NCI-H2196 (cell line): Measurements from ENCODE around the gene TKT.

Experiments
- DNase-seq: peaks from one replicate; lab custom pipeline; 2025; ENCODE audit not compliant: unreplicated experiment; lab: John Stamatoyannopoulos, UW

The TKT gene

GRCh38 chr3:53242155-53242554 is 13.7 kb downstream of the TKT start:
- no peak for DNase-seq

GRCh38 chr3:53240989-53241972 is 14.5 kb downstream of the TKT start:
- DNase-seq = no peak

DNA sequence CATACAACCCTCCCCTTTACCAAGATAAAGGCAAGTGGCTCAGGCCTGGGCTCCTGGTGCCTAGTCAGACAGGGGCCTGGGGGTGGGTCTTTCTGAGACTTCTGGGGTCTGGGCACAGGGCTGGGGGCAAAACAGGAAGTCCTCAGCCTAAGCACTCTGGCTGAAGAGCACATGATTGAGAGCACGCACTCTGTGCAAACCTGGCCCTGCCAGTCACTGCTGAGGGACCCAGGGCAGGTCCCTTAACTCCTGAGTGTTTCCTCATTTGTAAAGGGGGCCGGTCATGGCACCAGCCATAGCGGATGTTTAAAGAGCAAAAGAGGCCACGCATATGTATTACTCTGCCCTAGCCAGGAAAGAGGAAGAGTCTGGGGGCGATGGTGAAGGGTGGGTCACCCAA is 16.0 kb downstream of the TKT start:
- DNase-seq = no peak

- no peak for DNase-seq
Measured at GRCh38 chr3:53238886-53239285, 16.9 kb downstream of the TKT start.

DNA sequence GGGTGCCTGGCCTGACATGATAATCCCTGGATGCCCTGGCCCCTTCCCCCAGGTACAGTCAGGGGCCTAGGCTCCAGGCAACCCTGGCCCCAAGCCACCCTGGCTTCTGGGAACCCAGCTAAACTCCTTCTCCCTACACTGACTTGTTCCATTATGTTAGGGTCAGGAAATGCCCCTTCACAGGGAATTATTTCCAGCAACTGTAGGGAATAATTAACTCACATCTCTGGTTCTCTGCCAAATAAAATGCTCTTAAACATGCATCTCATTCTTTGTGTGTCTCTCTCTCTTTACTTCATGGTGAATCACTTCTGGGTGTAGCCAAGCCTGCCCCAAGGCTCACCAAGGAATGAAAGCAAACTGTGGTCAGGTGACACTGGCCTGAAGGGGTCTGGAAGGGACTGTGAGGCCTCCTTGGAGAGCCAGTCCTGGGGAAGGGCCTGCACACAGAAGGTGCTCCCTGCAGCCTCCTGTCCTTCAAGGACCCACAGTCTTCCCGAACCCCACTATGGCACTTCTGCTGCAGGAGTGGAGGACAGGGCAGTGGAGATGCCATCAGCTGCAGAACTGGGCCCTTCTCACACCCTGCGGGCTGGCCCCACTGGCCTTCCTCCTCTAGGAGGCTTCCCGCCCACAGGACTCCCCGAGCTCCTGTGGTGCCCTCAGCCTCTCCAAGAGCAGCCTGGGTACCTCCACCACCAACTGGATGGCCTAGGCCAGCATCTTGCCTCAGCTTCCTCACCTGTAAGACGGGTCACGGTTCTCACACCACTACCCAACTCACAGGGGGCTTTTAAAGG is 17.6 kb downstream of the TKT start:
- peak; percentile 23 for DNase-seq

GRCh38 chr3:53236112-53236841 is 19.5 kb downstream of the TKT start:
- no peak for DNase-seq

DNA sequence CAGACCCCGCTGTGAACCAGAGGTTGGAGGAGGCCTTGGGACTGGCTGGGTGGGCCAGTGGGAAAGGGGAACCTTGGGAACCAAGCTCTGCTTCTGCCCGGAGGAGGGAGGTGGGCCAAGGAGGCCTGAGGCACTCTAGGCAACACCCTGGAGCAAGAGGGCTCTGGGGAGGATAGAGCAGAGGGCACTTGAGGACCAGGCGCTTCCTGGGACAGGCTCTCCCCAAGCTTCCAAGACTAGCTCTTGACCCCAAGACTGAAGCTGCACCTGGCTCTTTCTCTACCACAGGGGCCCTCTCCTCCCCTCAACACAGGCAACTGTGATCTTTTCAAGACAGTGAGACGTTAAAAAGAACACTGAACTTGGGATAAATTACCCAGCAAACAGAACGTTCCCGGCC is 20.3 kb downstream of the TKT start:
- DNase-seq = no peak

DNA sequence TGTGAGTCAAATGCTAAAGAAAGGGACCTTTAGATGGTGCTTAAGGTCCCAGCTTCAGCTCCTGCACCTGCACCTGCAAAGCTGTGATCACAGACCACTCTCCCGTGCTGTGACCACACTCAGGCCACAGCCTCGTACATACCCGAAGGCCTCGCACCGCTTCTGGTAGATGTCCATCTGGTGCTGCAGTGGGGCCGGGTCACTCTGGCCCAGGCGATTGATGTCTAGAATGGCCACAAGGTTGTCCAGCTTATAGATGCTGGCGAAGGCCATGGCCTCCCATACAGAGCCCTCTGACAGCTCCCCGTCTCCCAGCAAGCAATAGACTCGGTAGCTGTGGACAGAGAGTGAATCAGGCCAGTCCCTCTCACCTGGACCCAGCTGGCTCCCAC is 21.0 kb downstream of the TKT start:
- DNase-seq = no peak

DNA sequence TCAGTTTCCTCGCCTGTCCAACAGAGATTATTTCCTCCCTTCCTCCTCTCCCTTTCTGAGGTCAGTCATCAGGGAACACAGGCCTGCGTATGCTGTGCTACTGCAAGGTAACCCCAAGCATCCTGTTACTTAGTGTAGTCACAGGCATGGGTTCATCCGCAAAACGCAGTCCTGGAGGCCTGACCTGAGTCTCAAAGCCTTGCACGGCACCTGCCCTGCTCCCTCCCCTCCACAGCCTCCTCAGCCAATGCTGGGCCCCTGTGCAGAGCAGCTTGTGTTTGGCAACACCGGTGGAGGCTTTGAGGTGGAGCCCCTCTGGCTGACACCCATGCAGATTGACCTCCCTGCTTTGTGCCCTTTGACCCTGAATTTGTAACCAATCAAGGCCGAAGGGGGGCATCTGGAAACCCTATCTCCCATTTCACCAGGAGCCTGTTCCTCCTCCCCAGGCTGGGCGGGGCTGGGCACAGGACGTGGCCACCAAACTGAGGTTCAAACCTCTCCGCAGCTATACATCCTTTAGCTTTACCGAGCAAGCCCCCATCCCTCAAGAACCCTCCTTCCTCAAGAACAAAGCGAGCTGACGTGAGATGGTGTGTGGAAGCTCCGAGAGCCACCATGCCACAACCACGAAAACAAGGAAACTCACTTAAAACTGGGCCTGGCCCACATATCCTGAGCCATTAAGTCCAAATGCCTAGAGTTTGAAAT is 21.5 kb downstream of the TKT start:
- DNase-seq = no peak

DNA sequence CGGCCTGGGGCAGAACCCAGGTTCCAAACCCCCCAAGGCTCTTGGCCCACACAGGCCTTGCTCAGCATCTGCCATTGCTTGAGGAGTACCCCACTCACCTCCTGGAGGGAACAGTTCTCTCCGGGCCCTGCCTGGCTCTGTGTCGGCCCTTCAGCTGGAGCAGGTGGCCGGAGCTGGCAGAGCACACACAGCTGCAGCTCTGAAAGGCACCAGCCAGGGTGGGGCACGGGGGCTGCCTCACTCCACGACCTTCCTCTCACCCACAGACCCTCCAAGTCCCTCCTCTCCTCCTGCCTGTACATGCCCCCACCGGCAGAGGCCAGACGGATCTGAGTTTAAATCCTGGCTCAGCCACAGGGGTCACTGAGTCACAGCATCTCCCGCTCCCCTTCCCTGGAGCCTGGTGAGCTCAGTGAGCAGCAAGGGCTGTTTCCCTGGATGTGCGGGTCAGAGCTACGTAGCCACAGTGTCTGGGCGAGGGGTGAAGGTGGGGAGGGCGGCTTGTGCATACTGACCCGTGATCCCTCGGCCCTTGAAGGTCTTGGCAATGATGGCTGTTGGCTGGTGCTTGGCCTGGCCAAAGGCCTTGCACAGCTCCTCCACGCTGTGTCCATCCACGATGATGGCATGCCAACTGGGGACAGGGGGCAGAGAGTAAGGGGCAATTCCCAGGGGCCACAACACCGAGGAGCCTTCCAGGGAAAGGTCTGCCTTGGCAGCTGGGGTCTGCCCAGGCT is 23.0 kb downstream of the TKT start:
- no peak for DNase-seq

DNA sequence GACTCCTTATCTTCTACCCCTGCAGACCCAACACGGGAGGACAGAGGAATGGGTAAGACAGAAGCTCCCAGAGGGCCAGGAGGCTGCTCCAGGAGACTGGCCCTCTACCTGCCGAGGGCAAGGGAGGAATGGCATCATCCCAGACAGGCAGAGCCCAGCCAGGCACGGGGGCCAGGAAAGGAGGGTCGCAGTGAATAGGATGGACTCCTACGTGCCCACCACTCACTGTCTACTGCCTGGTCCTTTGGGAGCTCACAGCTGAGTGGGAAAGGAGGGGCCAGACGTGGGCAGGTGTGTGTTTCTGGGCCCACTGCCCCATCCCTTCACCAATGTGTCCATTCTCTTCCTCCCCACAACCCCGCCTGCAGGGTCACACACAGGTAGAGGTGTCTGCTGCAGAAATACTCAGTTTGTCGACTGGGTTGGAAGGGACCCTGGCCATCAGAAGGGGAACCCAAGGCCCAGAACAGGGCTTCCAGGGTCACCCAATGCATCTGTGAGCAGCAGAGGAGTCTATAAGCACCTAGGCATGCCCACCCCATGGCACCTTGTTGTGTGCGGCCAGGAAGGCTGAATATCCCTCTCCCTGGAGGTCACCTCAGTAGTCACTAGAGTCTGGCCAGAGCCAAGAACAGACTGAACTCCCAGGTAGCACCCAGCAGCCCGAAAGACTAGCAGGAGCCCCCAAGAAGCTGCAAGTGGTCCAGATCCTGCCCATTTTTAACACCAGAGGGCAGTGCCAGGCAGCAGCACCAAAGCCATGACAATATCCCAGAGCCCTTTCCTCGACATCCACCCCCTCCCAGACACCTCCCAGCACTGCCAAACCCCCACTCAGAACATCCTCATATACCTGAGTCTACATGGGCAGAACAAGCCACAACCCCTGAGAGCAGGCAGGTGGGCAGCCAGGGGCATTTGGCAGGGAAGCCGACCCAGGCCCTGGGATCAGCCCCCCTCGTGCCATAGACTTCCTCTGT is 24.0 kb downstream of the TKT start:
- DNase-seq = no peak

DNA sequence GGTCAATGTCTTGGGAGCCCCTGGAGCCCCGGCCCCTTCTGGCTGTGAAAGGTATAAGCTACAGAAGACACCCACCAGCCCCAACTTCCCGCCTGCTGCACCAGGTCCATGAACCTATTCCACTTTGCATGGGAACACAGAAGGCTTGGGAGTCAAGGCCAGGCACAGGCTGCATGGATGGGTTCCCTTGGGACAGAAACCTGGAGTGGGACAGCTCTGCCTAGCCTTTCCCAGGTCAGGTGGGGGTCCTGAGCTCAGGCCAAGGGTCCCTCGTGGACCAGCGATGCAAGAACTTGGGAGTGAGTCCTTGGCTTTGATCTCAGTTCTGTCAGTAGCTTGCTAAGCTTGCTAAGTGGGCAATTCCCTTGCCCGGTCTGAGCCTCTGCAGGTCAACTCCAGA is 25.0 kb downstream of the TKT start:
- DNase-seq = no peak

DNA sequence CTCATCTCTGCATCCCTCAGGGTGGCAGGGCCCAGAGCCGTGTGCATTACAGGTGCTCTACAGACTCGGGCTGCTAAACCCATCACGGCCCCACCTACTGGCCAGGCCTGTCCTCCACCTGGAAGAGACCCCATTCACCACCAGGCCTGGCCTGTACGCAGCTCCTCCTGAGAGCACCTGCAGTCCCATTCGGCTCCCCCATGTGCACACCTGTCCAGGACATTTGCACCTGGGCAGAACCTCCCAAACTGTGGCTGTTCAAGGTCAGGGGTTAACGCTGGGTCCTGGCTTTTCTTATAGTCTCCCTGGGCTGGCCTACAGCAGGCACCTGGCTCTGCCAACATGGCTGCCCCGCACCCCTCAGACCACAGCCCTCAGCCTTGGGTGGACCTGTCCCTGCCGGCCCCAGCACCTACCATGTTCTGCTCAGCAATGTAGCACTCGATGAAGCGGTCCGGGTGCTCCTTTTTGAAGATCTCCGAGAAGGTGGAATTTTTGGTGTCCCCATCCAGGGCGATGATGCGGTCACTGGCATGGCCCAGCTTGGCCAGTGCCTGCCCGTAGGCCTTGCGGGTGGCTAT is 25.7 kb downstream of the TKT start:
- DNase-seq = no peak

DNA sequence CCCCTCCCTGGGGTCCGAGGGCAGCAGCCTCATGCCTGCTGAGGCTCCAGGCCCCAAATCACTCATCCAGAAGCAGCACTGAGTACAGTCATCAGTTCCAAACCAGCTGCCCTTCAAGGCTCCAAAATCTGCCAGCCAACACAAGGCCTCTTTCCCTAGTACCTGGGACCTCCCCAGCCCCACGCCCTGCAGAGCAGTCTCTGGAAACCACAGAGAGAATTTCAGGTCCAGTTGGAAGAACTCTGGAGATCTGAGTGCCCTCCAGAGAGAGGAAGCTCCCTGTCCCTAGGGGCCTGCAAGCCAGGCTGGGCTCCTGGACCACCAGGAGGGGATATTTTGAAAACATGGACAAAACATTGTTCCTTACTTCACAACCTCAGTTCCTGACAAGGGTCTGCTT is 26.2 kb downstream of the TKT start:
- DNase-seq = no peak

GRCh38 chr3:53229171-53229570 is 26.7 kb downstream of the TKT start:
- DNase-seq = no peak

DNA sequence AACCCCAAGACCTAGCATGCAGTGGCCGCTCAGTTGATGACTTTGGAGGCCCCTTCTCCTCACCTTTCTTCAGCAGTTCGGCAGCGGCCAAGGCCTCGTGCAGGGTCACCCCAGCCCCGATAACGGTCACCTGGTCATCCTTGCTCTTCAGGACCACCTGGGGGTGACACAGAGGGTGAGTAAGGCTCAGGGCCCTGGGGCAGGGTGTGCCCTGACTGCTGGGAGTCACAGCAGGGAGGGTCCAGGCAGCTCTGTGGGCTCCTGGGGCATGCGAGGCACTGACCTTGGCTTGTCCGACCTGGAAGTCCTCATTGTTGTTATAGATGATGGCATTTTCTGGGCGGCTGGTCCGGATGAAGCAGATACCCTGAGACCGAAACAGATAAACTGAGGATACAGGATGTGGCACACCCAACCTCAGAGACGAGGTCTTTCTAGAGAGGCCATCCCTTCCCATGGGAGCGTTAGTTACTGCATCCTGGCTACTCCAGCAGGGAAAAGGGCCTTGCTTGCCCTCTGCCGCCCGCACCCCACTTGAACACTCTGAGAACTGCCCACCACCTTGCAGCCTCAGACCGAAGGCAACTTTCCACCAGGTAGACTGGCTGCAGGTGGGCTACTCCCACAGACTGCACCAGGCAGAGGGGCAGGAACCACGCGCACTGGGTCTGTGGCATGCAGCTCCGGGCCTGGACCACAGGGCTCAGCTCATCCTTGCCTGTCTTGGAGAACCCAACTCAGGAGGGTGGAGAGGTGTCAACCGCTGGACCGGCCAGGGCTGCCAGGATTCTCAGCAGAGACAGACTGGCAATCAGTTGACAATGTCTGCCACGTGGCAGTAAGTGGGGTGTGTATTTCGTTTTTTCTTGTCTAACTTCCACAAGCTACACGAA is 27.6 kb downstream of the TKT start:
- DNase-seq = no peak

DNA sequence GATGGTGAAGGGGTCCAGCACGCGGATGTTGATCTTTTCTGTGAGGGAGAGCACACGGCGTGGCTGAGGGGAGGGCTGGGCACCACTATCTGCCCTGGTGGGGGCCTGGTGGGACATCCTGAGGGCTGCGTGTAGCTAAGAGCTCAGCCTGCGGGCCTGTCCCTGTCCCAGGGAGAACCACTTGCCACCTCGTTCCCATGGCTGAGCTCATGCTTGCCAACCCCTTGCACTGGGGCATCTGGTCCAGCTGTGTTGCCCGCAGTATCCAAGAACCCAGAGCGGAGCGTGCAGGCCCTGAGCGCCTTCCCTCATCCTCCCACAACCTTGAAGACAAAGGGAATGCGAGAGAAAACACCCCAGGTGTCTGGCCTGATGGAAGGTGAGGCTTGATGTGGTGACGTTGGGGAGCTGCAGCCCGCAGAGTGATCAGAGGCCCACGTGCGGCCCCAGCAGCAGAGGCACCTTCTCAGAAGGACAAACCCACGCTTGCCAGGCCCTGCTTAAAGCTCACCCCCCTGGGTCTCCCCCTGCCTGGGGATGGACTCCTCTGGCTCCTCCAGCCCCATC is 28.9 kb downstream of the TKT start:
- DNase-seq = no peak
